Immature natural killer cell (primary cell): Measurements from ENCODE around the gene ITGA11. TPM values are rescaled to one million over a fixed set of nuclear protein-coding genes. Genes with fewer than 3 reads are reported as not detected.

ENCODE experiments used
- DNase-seq, 3 donors: peaks; one replicate each; pipeline ENCODE4 v3.0.0; 2022; ENCODE audit warnings: mixed read lengths in 1 of 3
- H3K27ac Mint-ChIP-seq, 6 donors: one replicate each; pipeline ENCODE4 v1.8.0; 2020; ENCODE audit warnings: mixed read lengths in 6 of 6, mild to moderate bottlenecking in 5 of 6, inconsistent platforms in 4 of 6, moderate library complexity in 3 of 6
- H3K27me3 Mint-ChIP-seq, 3 donors: one replicate each; pipeline ENCODE4 v1.8.0; 2020 to 2021; ENCODE audit warnings: low read depth in 3 of 3, mild to moderate bottlenecking in 3 of 3, mixed read lengths in 3 of 3, moderate library complexity in 3 of 3, inconsistent platforms in 1 of 3
- H3K36me3 Mint-ChIP-seq, 3 donors: one replicate each; pipeline ENCODE4 v1.8.0; 2020; ENCODE audit warnings: mixed read lengths in 3 of 3, inconsistent platforms in 2 of 3, mild to moderate bottlenecking in 2 of 3
- H3K4me1 Mint-ChIP-seq, 2 donors: one replicate each; pipeline ENCODE4 v1.8.0; 2020; ENCODE audit warnings: inconsistent platforms in 2 of 2, mild to moderate bottlenecking in 2 of 2, mixed read lengths in 2 of 2, moderate library complexity in 1 of 2
- H3K4me3 Mint-ChIP-seq, 5 donors: one replicate each; pipeline ENCODE4 v1.8.0; 2020; ENCODE audit warnings: mild to moderate bottlenecking in 5 of 5, mixed read lengths in 5 of 5, inconsistent platforms in 3 of 5, moderate library complexity in 3 of 5
- H3K9me3 Mint-ChIP-seq, 6 donors: one replicate each; pipeline ENCODE4 v1.8.0; 2020; ENCODE audit warnings: mild to moderate bottlenecking in 6 of 6, mixed read lengths in 6 of 6, inconsistent platforms in 4 of 6, moderate library complexity in 3 of 6
- polyA plus RNA-seq, 3 donors: library from polyadenylated mRNA; unstranded; fragments of 300-500 nt; fragmentation: Illumina TruSeq; gene quantifications; one replicate each; pipeline ENCODE4 v1.2.3, GENCODE V29; 2021

The ITGA11 gene
- polyA plus RNA-seq, 3 donors from 2014 or later: not detected

GRCh38 chr15:68313501-68314410 lies 118.2 kb downstream of the ITGA11 start:
- Mint-ChIP-seq H3K9me3 (no peaks in the 10 kb centered on the region), H3K4me3 (no peak overlapping the region), H3K27me3 (peaks cover 0 to 5% (median 2%) of the 10 kb centered on the region in 3 donors), H3K27ac (no peak overlapping the region), H3K36me3 (no peaks in the 10 kb centered on the region), H3K4me1 (no peaks in the 10 kb centered on the region)
- DNase-seq: no peak

GRCh38 chr15:68312701-68313204 lies 119.2 kb downstream of the ITGA11 start:
- Mint-ChIP-seq H3K36me3 (no peaks in the 10 kb centered on the region), H3K27me3 (peaks cover 0 to 5% (median 1%) of the 10 kb centered on the region in 3 donors), H3K4me1 (no peaks in the 10 kb centered on the region), H3K27ac (no peak overlapping the region), H3K4me3 (no peak overlapping the region), H3K9me3 (no peaks in the 10 kb centered on the region)
- DNase-seq: no peak

- no peaks in the 10 kb centered on the region for H3K9me3 Mint-ChIP-seq
- peaks cover 0 to under 1% of the 10 kb centered on the region in 2 donors for H3K4me1 Mint-ChIP-seq
- H3K27me3 Mint-ChIP-seq: peaks cover 0 to 5% (median 2%) of the 10 kb centered on the region in 3 donors
- H3K36me3 Mint-ChIP-seq: no peaks in the 10 kb centered on the region
- H3K4me3 Mint-ChIP-seq: no peak overlapping the region
- no peak for DNase-seq
- no peak overlapping the region for H3K27ac Mint-ChIP-seq
These were observed 120.0 kb downstream of the ITGA11 start for GRCh38 chr15:68311859-68312557.

GRCh38 chr15:68311464-68311835 lies 120.5 kb downstream of the ITGA11 start:
- peaks cover 0 to 8% (median 2%) of the 10 kb centered on the region in 3 donors for H3K27me3 Mint-ChIP-seq
- no peaks in the 10 kb centered on the region for H3K36me3 Mint-ChIP-seq
- no peak for DNase-seq
- no peaks in the 10 kb centered on the region for H3K9me3 Mint-ChIP-seq
- H3K27ac Mint-ChIP-seq: no peak overlapping the region
- peaks cover 4 to 6% of the 10 kb centered on the region in 2 donors for H3K4me1 Mint-ChIP-seq
- H3K4me3 Mint-ChIP-seq: no peak overlapping the region

GRCh38 chr15:68310804-68311463 lies 121.0 kb downstream of the ITGA11 start:
- H3K27ac Mint-ChIP-seq: no peak overlapping the region
- H3K36me3 Mint-ChIP-seq: no peaks in the 10 kb centered on the region
- peaks cover 0 to 8% (median 2%) of the 10 kb centered on the region in 3 donors for H3K27me3 Mint-ChIP-seq
- peaks cover 9 to 10% of the 10 kb centered on the region in 2 donors for H3K4me1 Mint-ChIP-seq
- H3K4me3 Mint-ChIP-seq: no peak overlapping the region
- H3K9me3 Mint-ChIP-seq: no peaks in the 10 kb centered on the region
- no peak for DNase-seq

GRCh38 chr15:68310178-68310803 lies 121.7 kb downstream of the ITGA11 start:
- Mint-ChIP-seq H3K27ac (no peak overlapping the region), H3K4me1 (peaks cover 9 to 10% of the 10 kb centered on the region in 2 donors), H3K36me3 (no peaks in the 10 kb centered on the region), H3K27me3 (peaks cover 0 to 8% (median 2%) of the 10 kb centered on the region in 3 donors), H3K9me3 (no peaks in the 10 kb centered on the region), H3K4me3 (no peak overlapping the region)
- no peak for DNase-seq

GRCh38 chr15:68309024-68309423 lies 122.9 kb downstream of the ITGA11 start:
- peaks cover 0 to 8% (median 2%) of the 10 kb centered on the region in 3 donors for H3K27me3 Mint-ChIP-seq
- peaks cover 0 to 3% (median 0%) of the 10 kb centered on the region in 3 donors for H3K36me3 Mint-ChIP-seq
- H3K4me1 Mint-ChIP-seq: peaks cover 9 to 10% of the 10 kb centered on the region in 2 donors
- H3K27ac Mint-ChIP-seq: no peak overlapping the region
- no peak for DNase-seq
- no peak overlapping the region for H3K4me3 Mint-ChIP-seq
- no peaks in the 10 kb centered on the region for H3K9me3 Mint-ChIP-seq

- no peak overlapping the region for H3K27ac Mint-ChIP-seq
These were observed 124.6 kb downstream of the ITGA11 start for GRCh38 chr15:68307131-68307928.

GRCh38 chr15:68305420-68305871 lies 126.5 kb downstream of the ITGA11 start:
- H3K27ac Mint-ChIP-seq: no peak overlapping the region
- peaks cover 9 to 10% of the 10 kb centered on the region in 2 donors for H3K4me1 Mint-ChIP-seq
- H3K4me3 Mint-ChIP-seq: no peak overlapping the region
- DNase-seq: no peak
- H3K27me3 Mint-ChIP-seq: peaks cover 0 to 6% (median 2%) of the 10 kb centered on the region in 3 donors
- no peaks in the 10 kb centered on the region for H3K9me3 Mint-ChIP-seq
- H3K36me3 Mint-ChIP-seq: peaks cover 0 to 3% (median 0%) of the 10 kb centered on the region in 3 donors

More at GRCh38 chr15:68307131-68307928, 124.6 kb downstream of the ITGA11 start:
- Mint-ChIP-seq H3K4me3 (no peak overlapping the region), H3K36me3 (peaks cover 0 to 3% (median 0%) of the 10 kb centered on the region in 3 donors), H3K9me3 (no peaks in the 10 kb centered on the region), H3K27me3 (peaks cover 0 to 8% (median 2%) of the 10 kb centered on the region in 3 donors), H3K4me1 (peaks cover 9 to 10% of the 10 kb centered on the region in 2 donors)
- DNase-seq: no peak

GRCh38 chr15:68304589-68305337 lies 127.2 kb downstream of the ITGA11 start:
- no peak for DNase-seq
- H3K36me3 Mint-ChIP-seq: peaks cover 0 to 3% (median 0%) of the 10 kb centered on the region in 3 donors
- peaks cover 10 to 13% of the 10 kb centered on the region in 2 donors for H3K4me1 Mint-ChIP-seq
- no peaks in the 10 kb centered on the region for H3K9me3 Mint-ChIP-seq
- H3K27me3 Mint-ChIP-seq: peaks cover 0 to 6% (median 2%) of the 10 kb centered on the region in 3 donors
- H3K4me3 Mint-ChIP-seq: no peak overlapping the region
- H3K27ac Mint-ChIP-seq: no peak overlapping the region

- DNase-seq: no peak
- H3K9me3 Mint-ChIP-seq: no peaks in the 10 kb centered on the region
- H3K36me3 Mint-ChIP-seq: peaks cover 0 to 3% (median 0%) of the 10 kb centered on the region in 3 donors
- H3K4me1 Mint-ChIP-seq: peaks cover 20 to 22% of the 10 kb centered on the region in 2 donors
- H3K4me3 Mint-ChIP-seq: no peak overlapping the region
- H3K27ac Mint-ChIP-seq: peak overlapping the region in 3 of 6 donors; percentile 25 to 83 (median 57)
- H3K27me3 Mint-ChIP-seq: peaks cover 0 to 6% (median 2%) of the 10 kb centered on the region in 3 donors
These were observed 128.2 kb downstream of the ITGA11 start for GRCh38 chr15:68303560-68304436.
